K562 (cell line): ENCODE results near the gene MEAK7. TPM values are rescaled to one million over a fixed set of nuclear protein-coding genes. Genes with fewer than 3 reads are reported as not detected.

Source experiments
- ATAC-seq: fragments of 200-7000 bp; cut with Tn5 transposase; 3 replicates; pipeline ENCODE4 v1.9.1; 2020; ENCODE audit warnings: moderate library complexity
- BruUV-seq: library from RNA; stranded (reverse); fragments of 400-500 nt; replicated peaks from 2 replicates; lab custom pipeline; 2021; lab: Mats Ljungman, UMichigan
- CTCF ChIA-PET: fragments of 300-600 bp; formaldehyde crosslinking; extraction: SDS; loops from one replicate; lab custom pipeline; 2021; ENCODE audit warnings: low intra/inter-chr PET ratio; lab: Yijun Ruan, JAX
- POLR2A ChIA-PET: fragments of 300-600, 350-650 bp; sonication (Branson Sonifier 250); formaldehyde crosslinking; extraction: SDS; loops from one replicate; lab custom pipeline; 2021; ENCODE audit warnings: antibody characterized with exemption, inconsistent platforms; lab: Yijun Ruan, JAX
- DNase-seq, 4 experiments: peaks; one replicate each; pipeline versions ENCODE4 v3.0.0 to v3.0.0-alpha.2; 2011 to 2018; ENCODE audit warnings: low spot score in 3 of 4, mixed read lengths in 3 of 4; ENCODE audit errors: extremely low read depth in 1 of 4
- FAIRE-seq: peaks from 2 replicates; lab custom pipeline; 2011; peaks lifted over from hg19 to GRCh38; lab: Jason Lieb, UNC
- H2AFZ ChIP-seq: 2 replicates; pipeline ENCODE4 v1.6.0; 2011; ENCODE audit warnings: low read depth, low read length, control low read depth, inconsistent platforms
- H3K27ac ChIP-seq: fragments of 200-600 bp; 3 replicates; pipeline ENCODE4 v1.8.0; 2011; ENCODE audit warnings: low read depth, mild to moderate bottlenecking, control low read depth, inconsistent platforms, low read length, moderate library complexity, mixed read lengths; ENCODE audit errors: extremely low read depth
- H3K27me3 ChIP-seq, 2 experiments: fragments of 300-600 bp in 1 of 2; 2 replicates in 1 of 2; 3 replicates in 1 of 2; pipeline versions ENCODE4 v1.6.0 to v1.8.0; 2011; ENCODE audit warnings: inconsistent platforms in 2 of 2, low read length in 2 of 2, mild to moderate bottlenecking in 1 of 2, mixed read lengths in 1 of 2, moderate library complexity in 1 of 2; ENCODE audit not compliant: control insufficient read depth in 2 of 2, insufficient read depth in 2 of 2
- H3K36me3 ChIP-seq: fragments of 300-600 bp; 3 replicates; pipeline ENCODE4 v1.8.0; 2011; ENCODE audit warnings: mild to moderate bottlenecking, low read length, inconsistent platforms; ENCODE audit not compliant: control insufficient read depth, insufficient read depth
- H3K4me1 ChIP-seq, 2 experiments: fragments of 200-600 bp in 1 of 2; replicated peaks in 1 of 2; 2 replicates in 1 of 2; 3 replicates in 1 of 2; pipeline versions ENCODE4 v1.5.1 to v1.8.0; 2011; ENCODE audit warnings: inconsistent platforms in 2 of 2, low read length in 2 of 2, mild to moderate bottlenecking in 1 of 2, mixed read lengths in 1 of 2, moderate library complexity in 1 of 2; ENCODE audit not compliant: control insufficient read depth in 2 of 2, insufficient read depth in 2 of 2
- H3K4me2 ChIP-seq: 2 replicates; pipeline ENCODE4 v1.6.1; 2011; ENCODE audit warnings: low read length, control low read depth, inconsistent platforms, mixed read lengths; ENCODE audit not compliant: insufficient read depth
- H3K4me3 ChIP-seq: fragments of 200-600 bp; sonication (generic), shearing (Covaris generic); 2 replicates; pipeline ENCODE4 v1.5.1; 2016; ENCODE audit warnings: control low read depth, inconsistent platforms
- H3K79me2 ChIP-seq: fragments of 200-600 bp; 3 replicates; pipeline ENCODE4 v1.8.0; 2011; ENCODE audit warnings: low read length, inconsistent platforms; ENCODE audit not compliant: control insufficient read depth, insufficient read depth
- H3K9ac ChIP-seq, 2 experiments: 2 replicates each; pipeline versions ENCODE4 v1.6.0 to v1.6.1; 2011; ENCODE audit warnings: low read depth in 2 of 2, low read length in 2 of 2, control low read depth in 1 of 2, inconsistent platforms in 1 of 2, mild to moderate bottlenecking in 1 of 2, mixed read lengths in 1 of 2; ENCODE audit not compliant: insufficient read depth in 1 of 2
- H3K9me1 ChIP-seq: one replicate; pipeline ENCODE4 v1.6.0; 2011; ENCODE audit warnings: inconsistent platforms, mild to moderate bottlenecking, low read length, moderate library complexity; ENCODE audit not compliant: control insufficient read depth, insufficient read depth
- H3K9me3 ChIP-seq: replicated peaks from 2 replicates; pipeline ENCODE4 v1.5.1; 2011; ENCODE audit warnings: low read depth, low read length, inconsistent platforms; ENCODE audit not compliant: control insufficient read depth, insufficient read depth
- H4K20me1 ChIP-seq: replicated peaks from 2 replicates; pipeline ENCODE4 v1.6.1; 2011; ENCODE audit warnings: low read length, inconsistent platforms, mixed read lengths; ENCODE audit not compliant: control insufficient read depth, insufficient read depth
- CXXC5 ChIP-seq: fragments of 250-450 bp; sonication (Bioruptor Pico); IDR thresholded peaks from 2 replicates; pipeline ENCODE4 v1.8.0; 2022; ENCODE audit warnings: inconsistent platforms, mild to moderate bottlenecking, moderate library complexity
- EP400 ChIP-seq: fragments of 450-650 bp; IDR thresholded peaks from 2 replicates; pipeline ENCODE4 v1.6.1; 2017; ENCODE audit warnings: antibody characterized with exemption, mild to moderate bottlenecking, moderate library complexity
- HDAC2 ChIP-seq: fragments of 450-650 bp; IDR thresholded peaks from 2 replicates; pipeline ENCODE4 v1.6.1; 2016; ENCODE audit warnings: mild to moderate bottlenecking
- HDGF ChIP-seq: fragments of 450-650 bp; IDR thresholded peaks from 2 replicates; pipeline ENCODE4 v1.6.1; 2016
- MYNN ChIP-seq, 2 experiments: sonication (generic); formaldehyde crosslinking in 1 of 2; IDR thresholded peaks; 2 replicates each; pipeline versions ENCODE4 v1.5.0 to v1.6.1; 2016 to 2020; ENCODE audit warnings: antibody characterized with exemption in 1 of 2, missing genetic modification reagents in 1 of 2
- PTRF ChIP-seq: fragments of 450-650 bp; IDR thresholded peaks from 2 replicates; pipeline ENCODE4 v1.6.1; 2016; ENCODE audit warnings: mild to moderate bottlenecking, missing genetic modification characterization, missing compliant biosample characterization
- THAP12 ChIP-seq: fragments of 250-450 bp; sonication (Bioruptor Pico); IDR thresholded peaks from 2 replicates; pipeline ENCODE4 v1.9.0; 2021; ENCODE audit warnings: mild to moderate bottlenecking, inconsistent platforms
- THAP7 ChIP-seq: fragments of 250-450 bp; sonication (Bioruptor Pico); IDR thresholded peaks from 2 replicates; pipeline ENCODE4 v1.5.0; 2021
- ZNF174 ChIP-seq: fragments of 250-450 bp; sonication (Bioruptor Pico); IDR thresholded peaks from 2 replicates; pipeline ENCODE4 v1.4.0; 2020; ENCODE audit warnings: mild to moderate bottlenecking
- ZNF318 ChIP-seq, 2 experiments: fragments of 450-650 bp; IDR thresholded peaks; 2 replicates each; pipeline ENCODE4 v1.6.1; 2016; ENCODE audit warnings: mild to moderate bottlenecking in 2 of 2, borderline replicate concordance in 1 of 2, low read depth in 1 of 2, moderate library complexity in 1 of 2
- WGBS: fragments of 100-300 bp; shearing (Covaris generic); methylation state at CpG from one replicate; pipeline ENCODE4 v1.1.6; 2016; ENCODE audit warnings: low coverage, mixed read lengths; ENCODE audit not compliant: insufficient coverage; ENCODE audit errors: missing lambda C conversion rate; 5-methylcytosine and 5-hydroxymethylcytosine counted together
- in situ Hi-C: fragments of 300-500 bp; cut with MboI; formaldehyde crosslinking; loops from 4 replicates; pipeline ENCODE4 v1.15.0; 2018; ENCODE audit warnings: inconsistent platforms, mixed read lengths
- intact Hi-C: fragments of 100-400 bp; cut with micrococcal nuclease; formaldehyde crosslinking; loops from 2 replicates; pipeline ENCODE4 v1.14.2; 2022
- polyA plus RNA-seq, 8 experiments: library from polyadenylated mRNA; depleted of rRNA in 4 of 8; stranded (reverse) in 5 of 8; unstranded in 3 of 8; fragments of >200 nt; fragmentation: Nextera tagmentation in 2 of 8; fragmentation: Illumina TruSeq in 1 of 8; extraction: Ambion mirVana in 2 of 8; extraction: Trizol in 1 of 8; gene quantifications; 2 replicates each; pipeline versions ENCODE4 v1.2.1 to v1.2.3, GENCODE V29; 2011 to 2014; ENCODE audit warnings: inconsistent platforms in 1 of 8, missing spikeins in 1 of 8
- total RNA-seq, 7 experiments: library from RNA; depleted of rRNA in 6 of 7; stranded (reverse); fragments of >200 nt in 6 of 7; fragmentation: Illumina TruSeq in 2 of 7; extraction: Trizol in 2 of 7; gene quantifications; 2 replicates each; pipeline versions ENCODE4 v1.2.1 to v1.2.3, GENCODE V29; 2011 to 2021; ENCODE audit warnings: low replicate concordance in 1 of 7
- TF ChIP-seq, protein P1 (sequence below): fragments of 450-650 bp; formaldehyde crosslinking; IDR thresholded peaks from 2 replicates; pipeline ENCODE4 v1.4.0; 2022; ENCODE audit warnings: mild to moderate bottlenecking, moderate library complexity

MEAK7 gene
- total and polyA plus RNA-seq, 9 of the 15 experiments (the other 6 are each of a cell fraction or from before 2014, with no cell fraction given), result 1.4 to 14.5 (median 6.3) TPM

GRCh38 chr16:84495506-84495905 is 9.0 kb downstream of the MEAK7 start:
- Histone ChIP-seq H4K20me1 (no peaks in the 10 kb centered on the region), H3K9me1 (no peaks in the 10 kb centered on the region), H3K9me3 (peaks cover 3% of the 10 kb centered on the region), H3K4me1 (peaks cover 0 to 4% of the 10 kb centered on the region in 2 experiments; a peak in 2 of 5 replicates), H3K9ac (no peak overlapping the region), H2AFZ (no peak overlapping the region), H3K27ac (no peak overlapping the region), H3K4me3 (no peak overlapping the region), H3K36me3 (peaks cover 10% of the 10 kb centered on the region; the same call in 2 of the 3 replicates), H3K79me2 (no peaks in the 10 kb centered on the region), H3K4me2 (no peak overlapping the region), H3K27me3 (no peaks in the 10 kb centered on the region)
- BruUV-seq, result no TSS peak
- 57% methylated on average over 11 of the region's 11 CpGs for WGBS
- no peak for ATAC-seq
- ChIA-PET POLR2A (interaction anchor here (0.6 to 2.5 kb wide), 2 partner anchors 9 to 29 kb away, joined by 3 to 23 read pairs; partner anchors contain the start of gene MEAK7), CTCF (no interaction called here)
- DNase-seq, result no peak
- FAIRE-seq, result no peak
- intact Hi-C loops, result no loop called here
- in situ Hi-C loops, result no loop called here
- TF ChIP-seq HDAC2, result no peak
- no peak for TF ChIP-seq ZNF174 (CRISPR knock-in tag)
- no peak for TF ChIP-seq HDGF
- no peak for TF ChIP-seq PTRF (tag)
- TF ChIP-seq MYNN (IDR thresholded peaks at IDR 0.05), result no peak
- TF ChIP-seq MYNN (CRISPR knock-in tag; IDR thresholded peaks at IDR 0.05), result no peak
- TF ChIP-seq THAP7 (CRISPR knock-in tag), result no peak
- TF ChIP-seq CXXC5, result no peak
- TF ChIP-seq EP400, result no peak
- no peak for TF ChIP-seq ZNF318 (IDR thresholded peaks at IDR 0.05; ENCODE audit: borderline replicate concordance in 1 of 2, low read depth in 1 of 2)
- TF ChIP-seq, protein P1, sequence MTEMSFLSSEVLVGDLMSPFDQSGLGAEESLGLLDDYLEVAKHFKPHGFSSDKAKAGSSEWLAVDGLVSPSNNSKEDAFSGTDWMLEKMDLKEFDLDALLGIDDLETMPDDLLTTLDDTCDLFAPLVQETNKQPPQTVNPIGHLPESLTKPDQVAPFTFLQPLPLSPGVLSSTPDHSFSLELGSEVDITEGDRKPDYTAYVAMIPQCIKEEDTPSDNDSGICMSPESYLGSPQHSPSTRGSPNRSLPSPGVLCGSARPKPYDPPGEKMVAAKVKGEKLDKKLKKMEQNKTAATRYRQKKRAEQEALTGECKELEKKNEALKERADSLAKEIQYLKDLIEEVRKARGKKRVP, result no peak
- no peak for TF ChIP-seq THAP12 (CRISPR knock-in tag)
